Ovary (tissue), 9 donors: ENCODE data around the gene IFRD2. TPM values are rescaled to one million over a fixed set of nuclear protein-coding genes. Genes with fewer than 3 reads are reported as not detected.

Experiments
- DNase-seq, 5 donors: peaks; one replicate each; pipeline ENCODE4 v3.0.0-alpha.2; 2019 to 2020
- H3K27ac ChIP-seq, 2 donors: fragments of 200-600 bp; one replicate each; pipeline versions ENCODE4 v1.5.1 to v1.8.0; 2019 to 2022
- H3K27me3 ChIP-seq: fragments of 200-600 bp; one replicate; pipeline ENCODE4 v1.8.0; 2022
- H3K36me3 ChIP-seq: fragments of 200-600 bp; sonication (generic); one replicate; pipeline ENCODE4 v1.5.1; 2019
- H3K4me1 ChIP-seq: one replicate; pipeline ENCODE4 v1.8.1; 2013; ENCODE audit warnings: mild to moderate bottlenecking, moderate library complexity; ENCODE audit not compliant: insufficient read depth
- H3K4me3 ChIP-seq: fragments of 200-600 bp; sonication (generic); one replicate; pipeline ENCODE4 v1.5.1; 2017
- H3K9me3 ChIP-seq, 2 donors: fragments of 200-600 bp in 1 of 2; sonication (generic) in 1 of 2; one replicate each; pipeline versions ENCODE4 v1.5.1 to v1.8.1; 2013 to 2019; ENCODE audit warnings: mild to moderate bottlenecking in 1 of 2, moderate library complexity in 1 of 2
- CTCF ChIP-seq, 3 donors: fragments of 450-650 bp in 2 of 3; fragments of 200-600 bp in 1 of 3; IDR thresholded peaks; one replicate each; pipeline versions ENCODE4 v1.5.1 to v1.8.0; 2016 to 2022; ENCODE audit warnings: antibody characterized with exemption in 3 of 3, mild to moderate bottlenecking in 1 of 3
- EP300 ChIP-seq: sonication (generic); formaldehyde crosslinking; IDR thresholded peaks from one replicate; pipeline ENCODE4 v1.6.1; 2017; ENCODE audit warnings: antibody characterized with exemption
- POLR2A ChIP-seq: fragments of 450-650 bp; IDR thresholded peaks from one replicate; pipeline ENCODE4 v1.6.1; 2017; ENCODE audit warnings: antibody characterized with exemption, mild to moderate bottlenecking, moderate library complexity
- WGBS, 3 donors: extraction: QIAGEN DNeasy Blood & Tissue Kit in 1 of 3; methylation state at CpG; one replicate each; pipeline versions ENCODE4 v1.1.5 to v1.1.7; 2013 to 2017; 5-methylcytosine and 5-hydroxymethylcytosine counted together
- intact Hi-C, 4 donors: fragments of 100-400 bp; cut with DNase I; formaldehyde crosslinking; loops; one replicate each; pipeline versions ENCODE4 v1.11.0 to v1.15.1; 2022 to 2023
- polyA plus RNA-seq, 2 donors: library from polyadenylated mRNA; stranded (reverse); fragments of 200-250 nt in 1 of 2; fragments of 350-450 nt in 1 of 2; fragmentation: Illumina TruSeq in 1 of 2; extraction: RNeasy Lipid Tissue Mini Kit (QIAGEN cat#74804) in 1 of 2; gene quantifications; one replicate each; pipeline ENCODE4 v1.2.3, GENCODE V29; 2013 to 2014
- total RNA-seq, 7 donors: library from RNA; depleted of rRNA in 2 of 7; stranded (reverse); fragments of >200 nt in 2 of 7; fragmentation: NEBNext Ultra II Directional in 3 of 7; extraction: Animal tissue kit (Norgen Biotek cat#: 25700) in 3 of 7; gene quantifications; one replicate each; pipeline versions ENCODE4 v1.1.0 to v1.2.4, GENCODE V29; 2016 to 2023
- donor health status: DM: no; HTN: no; CAD: no; lungs with moderate emphysema.
- donor health status: DM: no; HTN: no; CAD: no.
- donor health status: Bipolar disorder and iron deficiency.
- donor health status: DM: yes; HTN: yes; CAD: no.
- donor health status: DM: no; HTN: no; CAD: no.
- donor health status: DM: yes; HTN: yes; CAD: no.

The IFRD2 gene
- total and polyA plus RNA-seq, 9 donors: 14.5 to 76.9 (median 50.3) TPM

DNA sequence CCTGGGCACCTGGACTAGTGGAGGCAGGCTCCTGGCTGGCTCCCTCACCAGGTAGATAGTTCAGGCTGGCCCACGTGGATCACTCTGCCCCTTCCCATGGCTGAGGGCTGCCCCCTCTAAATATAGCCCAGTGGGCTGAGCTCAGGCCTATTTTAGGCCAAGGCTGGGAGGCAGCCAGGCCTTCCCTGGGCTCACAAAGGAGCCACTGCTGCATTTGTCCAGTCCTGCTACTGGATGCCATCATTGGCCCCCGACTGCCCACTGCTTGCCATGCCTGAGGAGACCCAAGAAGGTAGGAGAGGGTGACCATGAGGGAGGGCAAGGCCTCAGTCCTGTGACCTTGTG is 13.4 kb downstream of the IFRD2 start, which contains the start of gene LSMEM2:
TSS of gene LSMEM2 (plus strand) at position 208 of the 345 bp plus-strand sequence. CDS start at position 235, 27 bp downstream.
- no peaks in the 10 kb centered on the region for H3K9me3 ChIP-seq
- H3K36me3 ChIP-seq: no peaks in the 10 kb centered on the region
- no peaks in the 10 kb centered on the region for H3K27me3 ChIP-seq
- DNase-seq: peak in 2 of 5 donors; percentile 21 to 28
- no peaks in the 10 kb centered on the region for H3K4me1 ChIP-seq
- TF ChIP-seq POLR2A (no peak), CTCF (IDR thresholded peaks at IDR 0.05) (no peak), EP300 (no peak)
- intact Hi-C loops: loop anchor here in 2 of 4 donors (10.0 kb wide), 2 partner anchors 154 to 164 kb away; no protein-coding TSS in a partner anchor
- 35 to 55% (median 51%) methylated on average over 2 of the region's 2 CpGs for WGBS, 3 donors
- H3K4me3 ChIP-seq: no peak within 1 kb of the TSS
- H3K27ac ChIP-seq: no peak within 1 kb of the TSS

GRCh38 chr3:50278123-50278879 is 13.9 kb downstream of the IFRD2 start:
- Histone ChIP-seq H3K9me3 (no peaks in the 10 kb centered on the region), H3K27me3 (no peaks in the 10 kb centered on the region), H3K27ac (no peak overlapping the region), H3K4me3 (no peak overlapping the region), H3K4me1 (no peaks in the 10 kb centered on the region), H3K36me3 (no peaks in the 10 kb centered on the region)
- intact Hi-C loops: loop anchor here in 2 of 4 donors (10.0 kb wide), 2 partner anchors 154 to 164 kb away; no protein-coding TSS in a partner anchor
- TF ChIP-seq EP300 (no peak), CTCF (IDR thresholded peaks at IDR 0.05) (no peak), POLR2A (no peak)
- DNase-seq: no peak
- WGBS, 3 donors: 53 to 70% (median 66%) methylated on average over 4 of the region's 4 CpGs

- TF ChIP-seq POLR2A (no peak), CTCF (IDR thresholded peaks at IDR 0.05) (no peak), EP300 (no peak)
- no peak overlapping the region for H3K4me3 ChIP-seq
- no peak overlapping the region for H3K27ac ChIP-seq
- peaks cover 2% of the 10 kb centered on the region for H3K4me1 ChIP-seq
- DNase-seq: no peak
- WGBS, 3 donors: 87 to 93% (median 87%) methylated on average over 17 of the region's 17 CpGs
- H3K9me3 ChIP-seq: no peaks in the 10 kb centered on the region
- no peaks in the 10 kb centered on the region for H3K36me3 ChIP-seq
- no peaks in the 10 kb centered on the region for H3K27me3 ChIP-seq
- intact Hi-C loops: loop anchor here in 2 of 4 donors (10.0 kb wide), 2 partner anchors 152 to 162 kb away; no protein-coding TSS in a partner anchor
These were observed 15.5 kb downstream of the IFRD2 start for GRCh38 chr3:50276762-50277101.

DNA sequence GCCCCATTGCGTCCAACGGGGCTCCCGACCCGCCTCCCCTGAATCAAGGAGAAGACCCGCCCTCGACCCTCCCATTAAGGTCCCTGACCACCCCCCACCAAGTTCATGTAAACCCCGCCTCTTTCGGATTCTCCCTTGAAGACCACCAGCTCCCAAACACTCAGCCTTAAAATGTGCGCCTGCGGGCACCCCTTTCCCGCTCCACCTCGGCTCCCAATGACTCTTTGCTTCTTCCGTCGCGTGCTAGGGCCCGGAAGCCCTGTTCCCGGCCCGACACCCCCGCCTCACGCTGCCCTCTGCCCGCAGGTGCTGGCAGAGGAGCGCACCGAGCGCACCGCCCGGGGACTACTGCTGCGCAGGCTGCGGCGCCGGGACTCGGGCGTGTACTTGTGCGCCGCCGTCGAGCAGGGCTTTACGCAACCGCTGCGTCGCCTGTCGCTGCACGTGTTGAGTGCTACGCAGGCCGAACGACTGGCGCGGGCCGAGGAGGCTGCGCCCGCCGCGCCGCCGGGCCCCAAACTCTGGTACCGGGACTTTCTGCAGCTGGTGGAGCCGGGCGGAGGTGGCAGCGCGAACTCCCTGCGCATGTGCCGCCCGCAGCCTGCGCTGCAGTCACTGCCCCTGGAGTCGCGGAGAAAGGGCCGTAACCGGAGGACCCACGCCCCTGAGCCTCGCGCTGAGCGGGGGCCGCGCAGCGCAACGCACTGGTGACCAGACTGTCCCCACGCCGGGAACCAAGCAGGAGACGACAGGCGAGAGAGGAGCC is 16.1 kb downstream of the IFRD2 start:
- Histone ChIP-seq H3K27me3 (no peaks in the 10 kb centered on the region), H3K4me1 (peaks cover 2% of the 10 kb centered on the region), H3K9me3 (no peaks in the 10 kb centered on the region), H3K27ac (no peak overlapping the region), H3K36me3 (no peaks in the 10 kb centered on the region), H3K4me3 (no peak overlapping the region)
- peak in 2 of 5 donors; percentile 27 to 37 for DNase-seq
- intact Hi-C loops: loop anchor here in 3 of 4 donors (2.0 to 10.0 kb wide), 3 partner anchors 17 to 161 kb away; no protein-coding TSS in a partner anchor
- no peak for TF ChIP-seq POLR2A
- no peak for TF ChIP-seq CTCF (IDR thresholded peaks at IDR 0.05)
- WGBS, 3 donors: 73 to 80% (median 79%) methylated on average over 79 of the region's 79 CpGs
